ENCODE data around the gene NOL3. TPM values are rescaled to one million over a fixed set of nuclear protein-coding genes. Genes with fewer than 3 reads are reported as not detected.
A peak's percentile ranks its signal among the peaks of the same experiment; 100 is the strongest.

NOL3 gene
- total RNA-seq, 2 donors from 2014 or later, result 87.5 to 103 TPM

DNA sequence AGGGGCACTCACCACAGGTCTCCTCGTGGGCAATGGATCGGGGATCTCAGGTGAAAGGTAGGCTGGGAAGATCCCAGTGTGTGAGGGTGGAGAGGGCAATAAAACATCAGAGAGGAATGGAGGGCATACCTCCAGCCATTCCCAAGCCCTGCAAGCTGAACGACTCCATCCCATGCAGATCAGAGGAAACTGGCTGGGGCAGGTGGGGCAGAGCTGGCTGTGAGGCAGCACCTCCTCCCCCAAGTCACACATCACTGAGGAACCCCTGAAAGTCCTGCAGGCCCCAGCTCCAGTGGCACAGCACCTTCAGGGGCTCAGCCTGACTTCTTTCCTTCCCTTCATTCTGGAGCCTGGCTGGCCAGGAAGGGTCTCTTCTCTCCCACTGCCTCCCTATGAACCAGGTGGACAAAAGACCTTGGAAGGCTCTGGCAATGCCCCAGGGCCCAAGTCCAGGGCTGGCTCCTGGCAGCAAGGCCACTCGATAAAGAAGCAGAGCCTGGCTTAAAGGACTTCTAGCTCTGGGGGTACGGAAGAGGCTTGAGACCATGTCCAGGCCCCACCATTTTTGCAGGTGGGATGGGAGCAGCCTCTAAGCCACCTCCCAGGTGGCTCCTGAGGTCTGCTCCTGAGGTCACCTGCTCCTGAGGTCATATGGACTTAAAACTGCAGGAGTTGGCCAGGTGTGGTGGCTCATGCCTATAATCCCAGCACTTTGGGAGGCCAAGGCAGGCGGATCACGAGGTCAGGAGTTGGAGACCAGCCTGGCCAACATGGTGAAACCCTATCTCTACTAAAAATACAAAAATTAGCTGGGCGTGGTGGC is 43.1 kb downstream of the NOL3 start:
- peaks cover 0 to 22% of the 10 kb centered on the region in 2 donors for H3K4me1 ChIP-seq
- H3K36me3 ChIP-seq, result no peaks in the 10 kb centered on the region
- no peaks in the 10 kb centered on the region for H3K9me3 ChIP-seq
- H3K27me3 ChIP-seq, result no peaks in the 10 kb centered on the region
- no peak overlapping the region for H3K27ac ChIP-seq
- H3K4me3 ChIP-seq, result no peak overlapping the region
- TF ChIP-seq CTCF (IDR thresholded peaks at IDR 0.05), result no peak
- no peak for DNase-seq (ENCODE audit: low spot score)

DNA sequence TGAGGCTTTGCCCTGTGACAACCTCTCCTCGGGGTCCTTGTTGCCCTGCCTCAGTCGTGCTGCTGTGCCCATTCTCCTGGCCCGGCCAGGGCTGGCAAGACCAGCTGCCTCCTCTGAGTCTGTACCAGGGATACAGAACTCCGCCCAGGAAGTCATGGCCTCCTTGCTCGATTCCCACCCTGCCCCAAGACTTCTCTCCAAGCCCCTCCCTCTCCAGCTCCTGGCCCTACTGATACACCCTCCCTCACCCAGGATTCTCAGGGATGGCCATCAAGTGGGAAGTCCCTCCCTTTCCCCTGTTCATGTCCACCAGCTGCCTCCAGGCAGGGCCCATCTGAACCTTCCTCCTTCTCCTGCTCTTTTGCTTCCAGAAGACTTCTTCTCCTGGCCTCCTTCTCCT is 45.4 kb downstream of the NOL3 start:
- Histone ChIP-seq H3K27ac (no peak overlapping the region), H3K9me3 (no peaks in the 10 kb centered on the region), H3K4me3 (no peak overlapping the region), H3K27me3 (no peaks in the 10 kb centered on the region), H3K36me3 (no peaks in the 10 kb centered on the region), H3K4me1 (peaks cover 0 to 22% of the 10 kb centered on the region in 2 donors)
- DNase-seq (ENCODE audit: low spot score), result no peak
- no peak for TF ChIP-seq CTCF (IDR thresholded peaks at IDR 0.05)

GRCh38 chr16:67216612-67217490 is 46.5 kb downstream of the NOL3 start:
- H3K4me1 ChIP-seq, result peaks cover 0 to 22% of the 10 kb centered on the region in 2 donors
- no peaks in the 10 kb centered on the region for H3K9me3 ChIP-seq
- H3K27ac ChIP-seq, result peak overlapping the region; percentile 72 to 74
- H3K4me3 ChIP-seq, result no peak overlapping the region
- no peak for TF ChIP-seq CTCF (IDR thresholded peaks at IDR 0.05)
- DNase-seq (ENCODE audit: low spot score), result peak; percentile 83
- no peaks in the 10 kb centered on the region for H3K36me3 ChIP-seq
- no peaks in the 10 kb centered on the region for H3K27me3 ChIP-seq

DNA sequence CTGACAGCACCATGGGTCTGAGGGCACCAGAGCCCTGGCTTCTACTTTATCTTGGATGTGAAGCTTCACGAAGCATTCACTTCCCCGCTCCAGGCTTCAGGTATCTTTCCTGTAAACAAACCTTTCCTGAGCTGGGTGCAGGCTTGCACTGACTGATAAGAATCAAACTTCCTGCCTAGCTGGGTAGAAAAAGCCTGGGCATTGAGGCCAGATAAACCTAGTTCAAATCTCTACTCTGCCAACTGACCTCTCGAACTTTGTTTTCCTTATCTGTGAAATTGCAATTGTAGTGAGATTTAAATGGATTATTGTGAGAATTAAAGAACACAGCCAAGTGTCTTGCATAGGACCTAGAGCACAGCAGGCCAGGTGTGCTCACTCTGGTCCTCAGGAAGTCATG is 53.7 kb downstream of the NOL3 start:
- H3K4me3 ChIP-seq, result no peak overlapping the region
- no peaks in the 10 kb centered on the region for H3K9me3 ChIP-seq
- no peaks in the 10 kb centered on the region for H3K27me3 ChIP-seq
- peaks cover 0 to 19% of the 10 kb centered on the region in 2 donors for H3K4me1 ChIP-seq
- no peak for TF ChIP-seq CTCF (IDR thresholded peaks at IDR 0.05)
- H3K27ac ChIP-seq, result no peak overlapping the region
- peaks cover 10% of the 10 kb centered on the region for H3K36me3 ChIP-seq
- no peak for DNase-seq (ENCODE audit: low spot score)

MicroRNAs within 50 kb of the gene (microRNA counts, 767-probe panel; counts per million panel counts)
- 0 to 1,333 counts per million in 2 donors for microRNA hsa-miR-328

Small RNA genes within 50 kb of the gene (microRNA-seq; reads per million reads assigned to microRNA genes)
- gene MIR328 (ENCODE audit: borderline number of aligned reads in 2 of 2, borderline replicate concordance in 1 of 2), result 145 to 172 reads per million in 2 donors

Other genes starting within 250 kb of the NOL3 start
- 100 to 1,000 TPM; 173 to 266 TPM for gene RRAD, start 245.0 kb upstream of the NOL3 start, total RNA-seq
- gene CIAO2B, start 236.1 kb upstream of the NOL3 start, total RNA-seq, result 100 to 1,000 TPM in 1 of 2 donors, 10 to 100 TPM in 1; 75.3 to 118 TPM
- gene CES2, start 235.0 kb upstream of the NOL3 start, total RNA-seq, result 10 to 100 TPM; 33.1 to 51.4 TPM
- gene CES3, start 209.3 kb upstream of the NOL3 start, total RNA-seq, result under 1 TPM; 0.16 to 0.89 TPM
- 10 to 100 TPM in 1 of 2 donors, 1 to 10 TPM in 1; 7.8 to 20.6 TPM for gene CES4A, start 181.9 kb upstream of the NOL3 start, total RNA-seq
- gene CBFB, start 141.4 kb upstream of the NOL3 start, total RNA-seq, result 10 to 100 TPM; 25.7 to 49.3 TPM
- gene PHAF1, start 60.6 kb upstream of the NOL3 start, total RNA-seq, result 10 to 100 TPM; 10.3 TPM
- 10 to 100 TPM; 12.2 to 31.6 TPM for gene B3GNT9, start 19.5 kb upstream of the NOL3 start, total RNA-seq
- 10 to 100 TPM; 12.8 to 16.1 TPM for gene TRADD, start 10.6 kb upstream of the NOL3 start, total RNA-seq
- gene FBXL8, start 10.6 kb upstream of the NOL3 start, total RNA-seq, result 10 to 100 TPM in 1 of 2 donors, 1 to 10 TPM in 1; 9.5 to 11.6 TPM
- gene HSF4, start 5.8 kb upstream of the NOL3 start, total RNA-seq, result 100 to 1,000 TPM in 1 of 2 donors, 10 to 100 TPM in 1; 15.3 to 157 TPM
- gene MATCAP1, start 13.4 kb downstream of the NOL3 start, total RNA-seq, result 1 to 10 TPM; 4.2 to 7.8 TPM
- 1 to 10 TPM; 2.2 to 2.5 TPM for gene EXOC3L1, start 19.6 kb downstream of the NOL3 start, total RNA-seq
- 10 to 100 TPM; 53.8 to 70.3 TPM for gene E2F4, start 21.6 kb downstream of the NOL3 start, total RNA-seq
- gene ELMO3, start 28.6 kb downstream of the NOL3 start, total RNA-seq, result 1 to 10 TPM in 1 of 2 donors, under 1 TPM in 1; 0.37 to 2.2 TPM
- gene TMEM208, start 56.6 kb downstream of the NOL3 start, total RNA-seq, result 10 to 100 TPM; 16.9 to 27.8 TPM
- gene FHOD1, start 76.9 kb downstream of the NOL3 start, total RNA-seq, result 10 to 100 TPM in 1 of 2 donors, 1 to 10 TPM in 1; 5.3 to 11.6 TPM
- 1 to 10 TPM; 1.5 to 2.4 TPM for gene SLC9A5, start 78.4 kb downstream of the NOL3 start, total RNA-seq
- gene PLEKHG4, start 109.0 kb downstream of the NOL3 start, total RNA-seq, result 1 to 10 TPM; 1.1 to 3.9 TPM
- under 1 TPM in 1 of 2 donors, not detected in 1; 0.08 TPM for gene KCTD19, start 156.2 kb downstream of the NOL3 start, total RNA-seq
- under 1 TPM; 0.33 to 0.43 TPM for gene LRRC36, start 156.3 kb downstream of the NOL3 start, total RNA-seq
- gene TPPP3, start 223.0 kb downstream of the NOL3 start, total RNA-seq, result 10 to 100 TPM; 24.1 to 56.4 TPM
- gene ZDHHC1, start 245.9 kb downstream of the NOL3 start, total RNA-seq, result 10 to 100 TPM in 1 of 2 donors, 1 to 10 TPM in 1; 8.9 to 11.8 TPM

All from right atrium auricular region (tissue), 2 donors.